GM12878 (cell line): ENCODE data around the gene NCL. TPM values are rescaled to one million over a fixed set of nuclear protein-coding genes. Genes with fewer than 3 reads are reported as not detected.

Experiments used
- ATAC-seq: fragments of 200-7000 bp; cut with Tn5 transposase; 3 replicates; pipeline ENCODE4 v1.9.1; 2020; ENCODE audit warnings: mild to moderate bottlenecking, moderate library complexity
- BruUV-seq: library from RNA; stranded (reverse); fragments of 400-500 nt; replicated peaks from 2 replicates; lab custom pipeline; 2021; lab: Mats Ljungman, UMichigan
- CTCF ChIA-PET: fragments of 300-600 bp; sonication (Branson Sonifier 250); formaldehyde crosslinking; extraction: SDS; loops from one replicate; lab custom pipeline; 2021; ENCODE audit warnings: inconsistent platforms; lab: Yijun Ruan, JAX
- POLR2A ChIA-PET: fragments of 350-600 bp; formaldehyde crosslinking; extraction: SDS; loops from one replicate; lab custom pipeline; 2021; ENCODE audit warnings: inconsistent platforms; lab: Charles Lee
- RAD21 ChIA-PET: fragments of 300-600 bp; sonication (Branson Sonifier 250); formaldehyde crosslinking; loops from one replicate; lab custom pipeline; 2023; ENCODE audit warnings: antibody characterized with exemption; ENCODE audit not compliant: unreplicated experiment; lab: Charles Lee
- SMC1A ChIA-PET: fragments of 300-600 bp; sonication (Branson Sonifier 250); formaldehyde crosslinking; loops from one replicate; lab custom pipeline; 2023; ENCODE audit not compliant: unreplicated experiment, uncharacterized antibody; lab: Charles Lee
- DNase-seq: peaks from one replicate; pipeline ENCODE4 v3.0.0-alpha.2; 2011; ENCODE audit warnings: low read depth, low spot score
- FAIRE-seq: peaks from 3 replicates; lab custom pipeline; 2011; peaks lifted over from hg19 to GRCh38; lab: Jason Lieb, UNC
- H2AFZ ChIP-seq: 2 replicates; pipeline ENCODE4 v1.6.0; 2011; ENCODE audit warnings: low read depth, low read length, control low read depth; ENCODE audit not compliant: control insufficient read depth
- H3K27ac ChIP-seq: 2 replicates; pipeline ENCODE4 v1.5.1; 2011; ENCODE audit warnings: control low read depth; ENCODE audit not compliant: control insufficient read depth, insufficient read depth
- H3K27me3 ChIP-seq, 2 experiments: replicated peaks in 1 of 2; 2 replicates each; pipeline versions ENCODE4 v1.6.0 to v1.6.1; 2011; ENCODE audit warnings: low read length in 1 of 2; ENCODE audit not compliant: control insufficient read depth in 2 of 2, insufficient read depth in 2 of 2
- H3K36me3 ChIP-seq, 2 experiments: 2 replicates each; pipeline ENCODE4 v1.5.1; 2011; ENCODE audit warnings: low read length in 1 of 2; ENCODE audit not compliant: control insufficient read depth in 2 of 2, insufficient read depth in 2 of 2
- H3K4me1 ChIP-seq: 2 replicates; pipeline ENCODE4 v1.6.1; 2011; ENCODE audit warnings: mild to moderate bottlenecking, low read length, moderate library complexity, mixed read lengths; ENCODE audit not compliant: control insufficient read depth, insufficient read depth
- H3K4me2 ChIP-seq: 2 replicates; pipeline ENCODE4 v1.6.0; 2011; ENCODE audit warnings: control low read depth; ENCODE audit not compliant: control insufficient read depth, insufficient read depth
- H3K4me3 ChIP-seq: fragments of 200-600 bp; sonication (generic); 2 replicates; pipeline ENCODE4 v1.5.1; 2016
- H3K79me2 ChIP-seq: 2 replicates; pipeline ENCODE4 v1.6.0; 2011; ENCODE audit warnings: low read length; ENCODE audit not compliant: control insufficient read depth, insufficient read depth
- H3K9ac ChIP-seq: 2 replicates; pipeline ENCODE4 v1.8.0; 2011; ENCODE audit warnings: low read length, control low read depth, mixed read lengths; ENCODE audit not compliant: control insufficient read depth, insufficient read depth
- H3K9me3 ChIP-seq: replicated peaks from 3 replicates; pipeline ENCODE4 v1.5.1; 2011; ENCODE audit warnings: mild to moderate bottlenecking, low read length; ENCODE audit not compliant: control insufficient read depth, insufficient read depth
- H4K20me1 ChIP-seq: 2 replicates; pipeline ENCODE4 v1.6.0; 2011; ENCODE audit not compliant: control insufficient read depth, insufficient read depth
- ASH2L ChIP-seq: fragments of 300-600, 200-600 bp; sonication (generic); IDR thresholded peaks from 2 replicates; pipeline ENCODE4 v1.6.1; 2017; ENCODE audit warnings: low read depth, mild to moderate bottlenecking, borderline replicate concordance
- BCL11A ChIP-seq: IDR thresholded peaks from 2 replicates; pipeline ENCODE4 v1.6.1; 2011; ENCODE audit warnings: low read depth, low read length
- CHD4 ChIP-seq: fragments of 200-600 bp; sonication (generic); IDR thresholded peaks from 2 replicates; pipeline ENCODE4 v1.6.1; 2016; ENCODE audit warnings: mild to moderate bottlenecking
- IKZF1 ChIP-seq: fragments of 450-650 bp; conservative IDR thresholded peaks from 2 replicates; pipeline ENCODE4 v1.6.1; 2017; ENCODE audit warnings: antibody characterized with exemption, mild to moderate bottlenecking
- KAT2A ChIP-seq: conservative IDR thresholded peaks from 2 replicates; pipeline ENCODE4 v1.6.1; 2011; ENCODE audit warnings: low read depth, low read length; ENCODE audit not compliant: control insufficient read depth
- RAD21 ChIP-seq: IDR thresholded peaks from 2 replicates; pipeline ENCODE4 v1.6.1; 2011; ENCODE audit warnings: mild to moderate bottlenecking, low read depth, low read length, moderate library complexity; ENCODE audit not compliant: insufficient read depth
- SREBF1 ChIP-seq: IDR thresholded peaks from 2 replicates; pipeline ENCODE4 v1.6.1; 2012; ENCODE audit warnings: mild to moderate bottlenecking, low read length
- ZNF217 ChIP-seq: fragments of 450-650 bp; IDR thresholded peaks from 2 replicates; pipeline ENCODE4 v1.6.1; 2017; ENCODE audit warnings: antibody characterized with exemption, mild to moderate bottlenecking
- ZSCAN29 ChIP-seq: fragments of 450-650 bp; IDR thresholded peaks from 2 replicates; pipeline ENCODE4 v1.6.1; 2017; ENCODE audit warnings: mild to moderate bottlenecking, moderate library complexity
- WGBS: methylation state at CpG from one replicate; pipeline ENCODE4 v1.1.6; 2016; ENCODE audit warnings: low lambda C conversion rate; ENCODE audit not compliant: insufficient replicate concordance, insufficient coverage; ENCODE audit errors: missing lambda C conversion rate; 5-methylcytosine and 5-hydroxymethylcytosine counted together
- in situ Hi-C: fragments of 300-500 bp; cut with MboI; formaldehyde crosslinking; loops from 9 replicates; pipeline ENCODE4 v1.14.3; 2018; ENCODE audit warnings: mixed read lengths
- intact Hi-C: fragments of 100-400 bp; cut with micrococcal nuclease; formaldehyde crosslinking; loops from one replicate; pipeline ENCODE4 v1.14.2; 2022; ENCODE audit not compliant: unreplicated experiment
- polyA plus RNA-seq, 11 experiments: library from polyadenylated mRNA; depleted of rRNA in 4 of 11; unstranded in 6 of 11; stranded (reverse) in 5 of 11; fragments of >200 nt; fragmentation: Nextera tagmentation in 4 of 11; fragmentation: Illumina TruSeq in 1 of 11; extraction: Ambion mirVana in 4 of 11; extraction: Trizol in 1 of 11; gene quantifications; 1 replicate in 1 of 11; 2 replicates in 10 of 11; pipeline versions ENCODE4 v1.2.1 to v1.2.3, GENCODE V29; 2011 to 2016; ENCODE audit warnings: inconsistent platforms in 2 of 11, missing spikeins in 2 of 11, low read depth in 1 of 11
- total RNA-seq, 4 experiments: library from RNA; depleted of rRNA in 3 of 4; stranded (reverse); fragments of >200 nt in 3 of 4; fragmentation: Illumina TruSeq in 1 of 4; extraction: Trizol in 1 of 4; gene quantifications; 2 replicates each; pipeline versions ENCODE4 v1.2.1 to v1.2.3, GENCODE V29; 2013 to 2021
- TF ChIP-seq, protein P1 (sequence below): fragments of 450-650 bp; formaldehyde crosslinking; IDR thresholded peaks from 2 replicates; pipeline ENCODE4 v1.5.0; 2022; ENCODE audit warnings: mild to moderate bottlenecking, missing genetic modification characterization
- TF ChIP-seq, protein P2 (sequence below): fragments of 150-350 bp; IDR thresholded peaks from 2 replicates; pipeline ENCODE4 v1.6.1; 2014; ENCODE audit warnings: mild to moderate bottlenecking, low read depth, low read length
- TF ChIP-seq, protein P3 (sequence below): fragments of 450-650 bp; IDR thresholded peaks from 2 replicates; pipeline ENCODE4 v1.6.1; 2017; ENCODE audit warnings: mild to moderate bottlenecking
- TF ChIP-seq, protein P4 (sequence below), 3 experiments: IDR thresholded peaks in 2 of 3; conservative IDR thresholded peaks in 1 of 3; 2 replicates each; pipeline ENCODE4 v1.5.1; 2011; ENCODE audit warnings: low read depth in 3 of 3, low read length in 3 of 3, mild to moderate bottlenecking in 3 of 3, control low read depth in 2 of 3, moderate library complexity in 2 of 3, inconsistent platforms in 1 of 3, mixed read lengths in 1 of 3; ENCODE audit not compliant: control insufficient read depth in 2 of 3, insufficient read depth in 1 of 3; ENCODE audit errors: extremely low read depth in 1 of 3

Gene NCL
- total and polyA plus RNA-seq, 10 of the 15 experiments (the other 5 are each of a cell fraction or from before 2014, with no cell fraction given), result 123 to 1,207 (median 529) TPM

DNA sequence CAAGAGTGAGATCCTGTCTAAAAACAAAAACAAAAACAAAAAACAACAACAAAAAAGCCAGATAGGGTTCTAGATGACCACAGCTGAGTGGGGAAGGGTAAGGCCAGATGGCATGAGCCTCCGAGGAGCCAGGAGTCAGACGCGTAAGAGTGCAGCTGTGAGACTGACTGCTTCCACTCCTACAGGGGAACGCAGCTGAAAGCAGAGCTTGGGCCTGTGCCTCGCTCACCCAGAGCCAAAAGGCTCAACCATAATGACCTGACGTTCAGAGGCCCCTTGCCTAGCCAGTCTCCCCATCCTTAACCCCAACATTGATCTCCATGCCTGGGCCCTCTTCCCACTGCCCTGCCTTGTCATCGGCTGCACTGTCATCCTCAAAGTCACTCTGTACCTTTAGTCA lies 26.5 kb upstream of the NCL start (continued):
- TF ChIP-seq, protein P1, sequence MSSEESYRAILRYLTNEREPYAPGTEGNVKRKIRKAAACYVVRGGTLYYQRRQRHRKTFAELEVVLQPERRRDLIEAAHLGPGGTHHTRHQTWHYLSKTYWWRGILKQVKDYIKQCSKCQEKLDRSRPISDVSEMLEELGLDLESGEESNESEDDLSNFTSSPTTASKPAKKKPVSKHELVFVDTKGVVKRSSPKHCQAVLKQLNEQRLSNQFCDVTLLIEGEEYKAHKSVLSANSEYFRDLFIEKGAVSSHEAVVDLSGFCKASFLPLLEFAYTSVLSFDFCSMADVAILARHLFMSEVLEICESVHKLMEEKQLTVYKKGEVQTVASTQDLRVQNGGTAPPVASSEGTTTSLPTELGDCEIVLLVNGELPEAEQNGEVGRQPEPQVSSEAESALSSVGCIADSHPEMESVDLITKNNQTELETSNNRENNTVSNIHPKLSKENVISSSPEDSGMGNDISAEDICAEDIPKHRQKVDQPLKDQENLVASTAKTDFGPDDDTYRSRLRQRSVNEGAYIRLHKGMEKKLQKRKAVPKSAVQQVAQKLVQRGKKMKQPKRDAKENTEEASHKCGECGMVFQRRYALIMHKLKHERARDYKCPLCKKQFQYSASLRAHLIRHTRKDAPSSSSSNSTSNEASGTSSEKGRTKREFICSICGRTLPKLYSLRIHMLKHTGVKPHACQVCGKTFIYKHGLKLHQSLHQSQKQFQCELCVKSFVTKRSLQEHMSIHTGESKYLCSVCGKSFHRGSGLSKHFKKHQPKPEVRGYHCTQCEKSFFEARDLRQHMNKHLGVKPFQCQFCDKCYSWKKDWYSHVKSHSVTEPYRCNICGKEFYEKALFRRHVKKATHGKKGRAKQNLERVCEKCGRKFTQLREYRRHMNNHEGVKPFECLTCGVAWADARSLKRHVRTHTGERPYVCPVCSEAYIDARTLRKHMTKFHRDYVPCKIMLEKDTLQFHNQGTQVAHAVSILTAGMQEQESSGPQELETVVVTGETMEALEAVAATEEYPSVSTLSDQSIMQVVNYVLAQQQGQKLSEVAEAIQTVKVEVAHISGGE, result no peak
- TF ChIP-seq, protein P2, sequence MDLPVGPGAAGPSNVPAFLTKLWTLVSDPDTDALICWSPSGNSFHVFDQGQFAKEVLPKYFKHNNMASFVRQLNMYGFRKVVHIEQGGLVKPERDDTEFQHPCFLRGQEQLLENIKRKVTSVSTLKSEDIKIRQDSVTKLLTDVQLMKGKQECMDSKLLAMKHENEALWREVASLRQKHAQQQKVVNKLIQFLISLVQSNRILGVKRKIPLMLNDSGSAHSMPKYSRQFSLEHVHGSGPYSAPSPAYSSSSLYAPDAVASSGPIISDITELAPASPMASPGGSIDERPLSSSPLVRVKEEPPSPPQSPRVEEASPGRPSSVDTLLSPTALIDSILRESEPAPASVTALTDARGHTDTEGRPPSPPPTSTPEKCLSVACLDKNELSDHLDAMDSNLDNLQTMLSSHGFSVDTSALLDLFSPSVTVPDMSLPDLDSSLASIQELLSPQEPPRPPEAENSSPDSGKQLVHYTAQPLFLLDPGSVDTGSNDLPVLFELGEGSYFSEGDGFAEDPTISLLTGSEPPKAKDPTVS, result no peak
- no peak for TF ChIP-seq CHD4
- TF ChIP-seq ASH2L, result no peak
- TF ChIP-seq SREBF1, result no peak
- no peak for TF ChIP-seq ZNF217
- TF ChIP-seq BCL11A, result no peak

DNA sequence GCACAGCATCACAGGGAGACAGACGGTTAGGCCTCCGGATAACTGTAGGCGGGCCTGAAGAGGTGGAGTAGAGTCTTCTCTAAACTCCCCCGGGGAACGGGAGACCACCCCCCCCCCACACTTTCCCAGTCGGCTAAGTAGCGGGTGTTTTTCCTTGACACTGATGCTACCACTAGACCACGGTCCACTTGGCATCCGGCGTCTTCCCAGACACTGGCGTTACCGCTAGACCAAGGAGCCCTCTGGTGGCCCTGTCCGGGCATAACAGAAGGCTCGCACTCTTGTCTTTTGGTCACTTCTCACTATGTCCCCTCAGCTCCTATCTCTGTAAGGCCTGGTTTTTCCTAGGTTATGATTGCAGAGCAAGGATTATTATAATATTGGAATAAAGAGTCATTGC lies 25.7 kb upstream of the NCL start:
- FAIRE-seq (no peak), DNase-seq (no peak), ATAC-seq (no peak)
- ChIA-PET CTCF (interaction anchor here (0.6 to 2.4 kb wide), 7 partner anchors 8 to 263 kb away, joined by 3 to 8 read pairs (median 3); no protein-coding TSS in a partner anchor), SMC1A (interaction anchor here (0.6 to 1.9 kb wide), 4 partner anchors 9 to 262 kb away, joined by 3 to 7 read pairs (median 4); no protein-coding TSS in a partner anchor), RAD21 (no interaction called here), POLR2A (interaction anchor here (0.5 to 0.9 kb wide), 2 partner anchors 12 to 24 kb away, joined by 3 read pairs; no protein-coding TSS in a partner anchor)
- in situ Hi-C loops, result no loop called here
- Histone ChIP-seq H3K4me1 (peaks cover 5% of the 10 kb centered on the region; the same call in 1 of the 2 replicates), H3K4me2 (no peak overlapping the region), H3K9me3 (no peaks in the 10 kb centered on the region), H3K4me3 (no peak overlapping the region), H2AFZ (no peak overlapping the region), H3K27ac (no peak overlapping the region), H3K9ac (no peak overlapping the region), H3K36me3 (no peaks in the 10 kb centered on the region), H3K27me3 (no peaks in the 10 kb centered on the region), H4K20me1 (no peaks in the 10 kb centered on the region), H3K79me2 (no peaks in the 10 kb centered on the region)
- TF ChIP-seq, protein P3, sequence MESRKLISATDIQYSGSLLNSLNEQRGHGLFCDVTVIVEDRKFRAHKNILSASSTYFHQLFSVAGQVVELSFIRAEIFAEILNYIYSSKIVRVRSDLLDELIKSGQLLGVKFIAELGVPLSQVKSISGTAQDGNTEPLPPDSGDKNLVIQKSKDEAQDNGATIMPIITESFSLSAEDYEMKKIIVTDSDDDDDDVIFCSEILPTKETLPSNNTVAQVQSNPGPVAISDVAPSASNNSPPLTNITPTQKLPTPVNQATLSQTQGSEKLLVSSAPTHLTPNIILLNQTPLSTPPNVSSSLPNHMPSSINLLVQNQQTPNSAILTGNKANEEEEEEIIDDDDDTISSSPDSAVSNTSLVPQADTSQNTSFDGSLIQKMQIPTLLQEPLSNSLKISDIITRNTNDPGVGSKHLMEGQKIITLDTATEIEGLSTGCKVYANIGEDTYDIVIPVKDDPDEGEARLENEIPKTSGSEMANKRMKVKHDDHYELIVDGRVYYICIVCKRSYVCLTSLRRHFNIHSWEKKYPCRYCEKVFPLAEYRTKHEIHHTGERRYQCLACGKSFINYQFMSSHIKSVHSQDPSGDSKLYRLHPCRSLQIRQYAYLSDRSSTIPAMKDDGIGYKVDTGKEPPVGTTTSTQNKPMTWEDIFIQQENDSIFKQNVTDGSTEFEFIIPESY, result peak; percentile 98
- no peak for TF ChIP-seq ZSCAN29
- TF ChIP-seq KAT2A, result no peak
- TF ChIP-seq IKZF1, result peak; percentile 33; the same call in 1 of the 2 replicates
- TF ChIP-seq RAD21, result peak; percentile 30; the same call in 1 of the 2 replicates
- TF ChIP-seq, protein P4, sequence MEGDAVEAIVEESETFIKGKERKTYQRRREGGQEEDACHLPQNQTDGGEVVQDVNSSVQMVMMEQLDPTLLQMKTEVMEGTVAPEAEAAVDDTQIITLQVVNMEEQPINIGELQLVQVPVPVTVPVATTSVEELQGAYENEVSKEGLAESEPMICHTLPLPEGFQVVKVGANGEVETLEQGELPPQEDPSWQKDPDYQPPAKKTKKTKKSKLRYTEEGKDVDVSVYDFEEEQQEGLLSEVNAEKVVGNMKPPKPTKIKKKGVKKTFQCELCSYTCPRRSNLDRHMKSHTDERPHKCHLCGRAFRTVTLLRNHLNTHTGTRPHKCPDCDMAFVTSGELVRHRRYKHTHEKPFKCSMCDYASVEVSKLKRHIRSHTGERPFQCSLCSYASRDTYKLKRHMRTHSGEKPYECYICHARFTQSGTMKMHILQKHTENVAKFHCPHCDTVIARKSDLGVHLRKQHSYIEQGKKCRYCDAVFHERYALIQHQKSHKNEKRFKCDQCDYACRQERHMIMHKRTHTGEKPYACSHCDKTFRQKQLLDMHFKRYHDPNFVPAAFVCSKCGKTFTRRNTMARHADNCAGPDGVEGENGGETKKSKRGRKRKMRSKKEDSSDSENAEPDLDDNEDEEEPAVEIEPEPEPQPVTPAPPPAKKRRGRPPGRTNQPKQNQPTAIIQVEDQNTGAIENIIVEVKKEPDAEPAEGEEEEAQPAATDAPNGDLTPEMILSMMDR (IDR thresholded peaks at IDR 0.05 in 2 of 3, conservative IDR thresholded peaks at IDR 0.05 in 1 of 3; ENCODE audit: control insufficient read depth in 2 of 3, extremely low read depth in 1 of 3, insufficient read depth in 1 of 3, low read depth in 3 of 3, low read length in 3 of 3), result peak in 2 of 3 experiments; percentile 11 to 31; a peak in 1 of 6 replicates
- intact Hi-C loops, result no loop called here
- BruUV-seq, result no TSS peak
- WGBS, result 80% methylated on average over 14 of the region's 14 CpGs
